GM21360 (cell line): ENCODE data around the gene GABRG3.
"Not testable (repeated sequence)": the region's sequence is repeated elsewhere in the genome, so short reads cannot be mapped to it uniquely, and the experiment has no call there.

Source experiments
- ATAC-seq: cut with Tn5 transposase; IDR thresholded peaks from one replicate; pipeline ENCODE4 v1.9.1; 2021; ENCODE audit warnings: mild to moderate bottlenecking, moderate library complexity; ENCODE audit not compliant: unreplicated experiment

The GABRG3 gene

GRCh38 chr15:27172821-27173220, 201.8 kb downstream of the GABRG3 start:
- no peak for ATAC-seq

DNA sequence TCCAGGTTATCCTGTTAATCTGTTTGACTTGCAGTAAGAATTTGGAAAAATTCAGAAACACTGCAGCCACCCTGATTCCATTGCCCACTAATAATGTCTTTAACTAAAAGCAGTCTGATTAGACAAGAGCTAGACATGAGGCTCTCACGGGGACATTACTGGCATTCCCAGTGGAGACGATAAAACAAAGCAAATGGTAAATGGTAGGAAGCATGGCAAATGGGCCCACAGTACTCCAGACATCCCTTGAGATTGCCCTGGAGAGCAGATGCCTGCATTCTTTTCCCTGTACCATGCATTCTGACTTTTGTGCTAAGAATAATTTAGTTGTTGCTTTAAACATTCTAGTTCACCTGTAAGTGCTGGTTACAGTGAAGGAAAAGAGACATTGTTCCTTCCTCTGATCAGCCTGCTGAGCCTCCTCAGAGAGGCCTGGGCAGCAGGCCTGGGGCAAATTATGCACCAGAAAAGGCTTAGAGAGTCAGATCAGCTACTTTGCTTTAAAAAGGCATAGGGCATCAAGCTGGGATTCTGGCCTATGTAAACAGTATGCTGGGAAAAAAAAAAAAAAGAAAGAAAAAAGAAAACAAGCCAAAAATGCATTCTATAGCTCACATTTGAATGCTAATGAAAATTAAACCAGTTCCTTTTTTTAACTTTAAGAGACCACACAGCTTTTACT, 204.6 kb downstream of the GABRG3 start:
- ATAC-seq = no peak

GRCh38 chr15:27176785-27177406, 205.9 kb downstream of the GABRG3 start:
- no peak for ATAC-seq

GRCh38 chr15:27179789-27180188, 208.8 kb downstream of the GABRG3 start:
- ATAC-seq = no peak

DNA sequence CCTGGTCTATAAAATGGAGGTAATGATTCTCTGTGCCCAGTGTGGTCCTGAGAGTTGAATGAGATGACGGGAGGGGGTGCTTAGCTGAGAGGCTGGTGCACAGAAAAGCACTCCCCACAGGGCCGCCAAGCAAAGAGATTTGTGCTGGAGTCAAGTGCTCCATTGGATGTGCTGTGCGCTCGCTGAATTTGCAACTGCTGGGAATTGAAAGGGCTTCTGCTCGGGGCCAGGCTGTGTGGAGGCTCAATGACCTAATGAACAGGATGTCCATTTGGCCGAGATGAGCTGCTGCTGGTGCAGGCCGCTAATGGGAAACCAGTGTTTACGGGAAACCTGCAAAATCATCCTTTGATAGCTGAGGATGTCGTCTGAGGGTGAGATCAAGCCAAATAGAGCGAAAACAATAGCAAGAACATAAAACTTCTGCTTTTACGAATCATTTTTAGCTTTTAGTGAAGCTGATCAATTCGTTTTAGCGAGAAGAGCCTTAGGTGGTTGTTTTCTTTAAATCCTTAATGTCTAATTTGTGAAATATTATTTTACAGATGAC, 211.7 kb downstream of the GABRG3 start:
- no peak for ATAC-seq

- ATAC-seq = no peak
Observed at GRCh38 chr15:27183201-27183600, 212.2 kb downstream of the GABRG3 start.

GRCh38 chr15:27191515-27191914, 220.5 kb downstream of the GABRG3 start:
- ATAC-seq = not testable (repeated sequence)

- no peak for ATAC-seq
Observed at GRCh38 chr15:27196691-27197090, 225.7 kb downstream of the GABRG3 start.

- ATAC-seq = no peak
Observed at GRCh38 chr15:27201425-27201824, 230.4 kb downstream of the GABRG3 start.

DNA sequence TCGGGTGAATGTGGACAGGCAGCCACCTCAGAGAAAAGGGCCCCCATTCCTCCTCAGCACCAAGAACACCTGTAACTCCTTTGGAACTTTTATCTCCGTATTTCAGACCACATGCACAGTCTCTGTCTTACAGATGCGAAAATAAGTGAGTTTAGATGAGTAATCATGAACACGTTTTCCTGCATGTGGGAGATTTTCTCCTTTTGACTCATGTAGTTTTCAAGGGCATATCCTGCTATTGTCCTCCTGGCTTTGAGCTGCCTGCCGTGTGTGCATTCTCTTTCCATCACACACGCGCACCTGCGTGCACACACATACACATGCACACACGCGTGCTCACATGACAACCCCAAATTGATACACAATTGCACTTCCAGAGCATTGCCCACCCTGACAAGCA, 239.2 kb downstream of the GABRG3 start:
- no peak for ATAC-seq

DNA sequence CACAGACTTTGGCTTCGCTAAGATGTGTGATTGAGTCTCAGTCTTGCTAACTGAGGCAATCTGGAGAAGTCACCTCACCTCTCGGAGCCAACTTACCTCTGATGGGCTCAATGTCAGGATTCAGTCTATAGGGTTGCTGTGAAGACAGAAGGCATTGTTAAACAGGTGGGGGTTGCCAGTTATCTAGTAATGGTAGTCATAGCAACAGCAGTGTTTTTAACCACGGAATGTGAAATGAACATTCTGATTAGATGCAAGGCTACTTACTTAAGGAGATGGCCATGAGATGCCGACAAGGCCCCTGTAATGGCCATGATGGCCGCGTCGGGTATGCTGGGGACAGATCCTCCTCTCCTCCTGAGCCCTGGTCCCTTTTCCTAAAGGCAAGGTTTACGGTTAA, 243.1 kb downstream of the GABRG3 start:
- ATAC-seq = no peak

DNA sequence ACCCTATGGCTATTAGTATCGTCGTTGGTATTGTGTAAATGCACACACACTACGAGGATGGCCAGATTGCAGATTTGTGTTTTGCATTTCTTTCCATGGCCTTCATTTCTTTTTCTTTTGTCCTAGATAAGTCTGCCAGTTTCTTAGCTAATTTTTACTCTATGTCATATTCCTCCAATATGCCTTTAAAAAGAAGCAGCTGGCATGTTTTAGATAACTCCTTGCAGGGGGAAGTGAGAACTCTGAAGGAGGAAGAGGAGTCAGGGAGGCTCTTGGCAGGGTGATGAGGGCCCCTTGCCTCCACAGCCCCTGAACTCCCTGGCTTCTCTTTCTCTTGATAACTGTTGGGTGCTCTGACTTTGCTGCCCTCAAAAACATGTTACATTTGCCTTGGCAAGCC, 244.0 kb downstream of the GABRG3 start:
- no peak for ATAC-seq

DNA sequence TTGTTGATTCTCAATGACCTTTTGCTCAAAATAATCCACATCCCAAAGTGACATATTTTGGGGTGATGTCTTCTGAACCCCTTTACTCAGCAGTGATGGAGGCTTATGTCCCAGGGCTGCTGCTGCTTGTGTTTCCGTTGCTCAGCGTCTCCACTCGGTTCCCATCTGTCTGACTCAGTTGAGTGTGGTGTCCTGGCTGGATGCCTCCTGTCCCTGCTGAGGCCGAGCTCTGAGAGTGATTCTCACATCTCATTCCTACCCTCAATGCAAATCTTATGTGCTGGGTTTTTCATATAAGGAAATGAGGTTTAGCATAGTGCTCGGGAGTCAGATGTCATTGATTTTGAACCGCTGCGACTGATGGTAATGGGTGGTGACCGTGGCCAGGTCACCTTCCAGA, 247.4 kb downstream of the GABRG3 start:
- ATAC-seq = no peak

DNA sequence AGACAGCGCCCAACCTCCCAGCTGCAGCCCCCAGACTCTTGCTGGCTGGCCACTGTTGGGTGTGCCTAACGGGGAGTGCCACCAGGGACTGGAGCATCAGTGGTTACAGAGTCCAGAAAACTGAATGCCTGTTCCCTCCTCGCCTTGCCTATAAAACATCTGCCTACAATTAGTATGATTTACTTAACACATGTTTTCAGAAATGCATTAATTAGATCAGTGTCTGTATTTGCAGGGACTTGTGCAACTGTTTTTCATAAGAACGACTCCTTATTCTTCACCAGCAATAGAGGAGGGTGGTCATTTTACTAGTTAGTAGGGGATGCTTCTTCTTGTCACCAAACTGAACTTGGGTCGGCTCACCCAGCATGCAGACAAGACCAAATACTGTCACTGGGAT, 248.7 kb downstream of the GABRG3 start:
- no peak for ATAC-seq

DNA sequence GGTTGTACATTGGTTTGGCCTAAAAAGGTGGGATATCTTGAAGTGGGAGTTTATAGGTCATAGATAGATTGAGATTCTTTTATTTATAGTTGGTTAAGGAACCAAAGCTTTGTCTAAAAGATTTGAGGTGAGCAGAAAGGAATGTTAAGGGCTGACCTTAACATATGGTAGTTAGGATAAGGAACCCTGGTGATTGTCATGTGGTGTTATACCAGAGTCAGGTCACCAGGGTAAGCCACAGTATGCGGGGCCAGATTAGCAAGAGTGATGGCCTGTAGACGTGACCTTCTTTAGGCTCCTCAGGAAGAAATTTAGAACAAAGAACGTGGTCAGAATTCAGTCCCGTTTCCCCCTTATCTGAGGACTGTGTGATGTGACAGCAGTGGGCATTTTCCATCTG, 249.2 kb downstream of the GABRG3 start:
- ATAC-seq = no peak

DNA sequence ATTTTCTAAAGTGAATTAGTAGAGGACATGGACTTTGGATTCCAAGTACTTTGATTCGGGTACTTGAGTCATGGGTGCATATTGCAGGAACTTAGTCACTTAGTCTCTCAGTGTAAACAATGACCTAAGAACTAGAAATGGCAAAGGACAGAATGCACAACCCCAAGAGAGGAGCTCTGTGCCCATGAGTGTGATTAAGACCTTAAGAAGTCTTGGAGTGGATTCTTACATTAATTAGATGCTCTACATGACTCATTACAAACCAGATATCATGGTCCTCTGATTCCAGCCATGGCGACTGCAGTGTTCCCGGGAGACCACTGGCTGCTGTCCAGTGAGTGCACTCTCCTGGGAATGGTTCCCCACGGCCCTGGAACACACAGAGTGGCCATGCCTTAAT, 251.5 kb downstream of the GABRG3 start:
- no peak for ATAC-seq

GRCh38 chr15:27223179-27223578, 252.2 kb downstream of the GABRG3 start:
- ATAC-seq = no peak

- no peak for ATAC-seq
Observed at GRCh38 chr15:27231811-27232210, 260.8 kb downstream of the GABRG3 start.

DNA sequence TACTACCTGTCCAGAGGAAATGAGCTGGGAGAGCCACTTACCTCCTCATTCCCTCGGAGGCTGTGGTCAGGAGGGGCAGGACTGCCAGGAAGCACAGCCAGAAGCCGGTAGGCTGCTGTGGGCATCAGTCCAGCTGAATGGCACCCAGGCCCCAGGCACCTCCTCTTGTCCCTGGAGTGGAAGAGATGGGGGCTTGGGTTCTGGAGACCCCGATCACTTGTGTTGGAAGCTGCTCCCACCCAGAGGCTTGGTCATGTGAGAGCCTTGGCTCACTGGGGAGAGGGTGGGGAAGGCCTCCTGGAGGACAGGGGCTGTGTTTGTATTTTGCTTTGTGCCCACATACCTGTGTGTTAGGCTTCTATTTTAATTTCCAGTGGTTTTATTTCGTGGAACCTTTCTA, 261.9 kb downstream of the GABRG3 start:
- no peak for ATAC-seq

DNA sequence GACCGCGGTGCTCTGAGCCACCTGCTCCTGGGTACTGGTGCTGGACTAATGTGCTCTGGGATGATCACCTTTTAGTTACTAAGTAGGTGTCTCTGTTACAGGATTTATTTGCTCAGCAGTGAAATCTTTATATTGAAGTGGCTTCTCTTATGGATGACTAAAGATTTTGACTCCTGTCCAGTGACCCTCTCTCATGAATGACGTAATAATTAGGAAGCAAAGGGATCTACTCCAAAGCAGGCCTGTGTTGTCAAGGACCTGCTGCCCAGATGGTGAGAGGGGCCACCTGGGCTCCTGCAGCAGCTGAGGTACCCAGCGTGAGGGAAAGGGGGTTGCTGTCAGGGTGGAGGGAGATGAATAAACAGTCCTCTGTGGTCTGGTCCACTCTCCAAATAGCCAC, 263.6 kb downstream of the GABRG3 start:
- ATAC-seq = no peak

GRCh38 chr15:27235161-27235560, 264.2 kb downstream of the GABRG3 start:
- ATAC-seq = no peak

DNA sequence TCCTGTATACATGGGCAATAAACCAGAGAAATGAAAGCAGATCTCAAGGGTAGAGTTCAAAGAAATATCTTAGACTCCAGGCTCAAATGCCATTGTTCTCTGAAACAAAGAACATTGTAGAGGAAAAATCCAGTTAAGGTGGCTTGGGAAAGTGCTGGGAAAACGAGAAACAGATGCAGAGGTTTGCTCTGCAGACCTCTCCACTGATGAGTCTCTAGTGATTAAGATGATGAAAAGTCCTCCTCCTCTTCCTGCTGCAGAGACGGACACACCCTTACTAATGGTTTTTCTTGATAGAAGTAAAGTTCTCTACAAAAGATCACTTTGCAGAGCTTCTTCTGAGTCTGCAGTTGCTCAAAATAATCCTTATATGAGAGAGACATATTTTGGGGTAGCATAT, 264.7 kb downstream of the GABRG3 start:
- ATAC-seq = no peak
